Vagina (tissue), 2 donors: Measurements from ENCODE around the gene SCLT1.

Experiments
- CTCF ChIP-seq, 3 experiments: fragments of 450-650 bp in 2 of 3; fragments of 200-600 bp in 1 of 3; sonication (generic) in 1 of 3; IDR thresholded peaks; one replicate each; pipeline ENCODE4 v1.5.1; 2017 to 2019; ENCODE audit warnings: antibody characterized with exemption in 3 of 3, mild to moderate bottlenecking in 2 of 3, moderate library complexity in 2 of 3
- POLR2A ChIP-seq, 2 donors: fragments of 450-650 bp; IDR thresholded peaks; one replicate each; pipeline ENCODE4 v1.6.1; 2017; ENCODE audit warnings: antibody characterized with exemption in 2 of 2, mild to moderate bottlenecking in 2 of 2, moderate library complexity in 2 of 2

GRCh38 chr4:128847082-128847724 lies 246.1 kb downstream of the SCLT1 start:
- TF ChIP-seq CTCF (IDR thresholded peaks at IDR 0.05), result no peak
- no peak for TF ChIP-seq POLR2A (IDR thresholded peaks at IDR 0.05)
